Omental fat pad (tissue), 4 donors: ENCODE results near the gene POLR2M. TPM values are rescaled to one million over a fixed set of nuclear protein-coding genes. Genes with fewer than 3 reads are reported as not detected.

Experiments
- ATAC-seq: fragments of 150-250 bp; one replicate; pipeline ENCODE4 v1.9.1; 2016; ENCODE audit warnings: mild to moderate bottlenecking, moderate library complexity; ENCODE audit not compliant: low FRiP score
- DNase-seq: peaks from one replicate; pipeline ENCODE4 v3.0.0-alpha.2; 2019; ENCODE audit warnings: low spot score
- total RNA-seq, 4 donors: library from RNA; depleted of rRNA; stranded (reverse); fragments of >200 nt; gene quantifications; one replicate each; pipeline ENCODE4 v1.1.0, GENCODE V29; 2016
- TF ChIP-seq, protein P1 (sequence below), 3 donors: fragments of 450-650 bp; IDR thresholded peaks; one replicate each; pipeline ENCODE4 v1.5.1; 2016 to 2017; ENCODE audit warnings: antibody characterized with exemption in 3 of 3, mild to moderate bottlenecking in 3 of 3, moderate library complexity in 2 of 3

POLR2M gene
- 100 to 1,000 TPM in 2 of 4 donors, 10 to 100 TPM in 2; 60.4 to 186 (median 90.5) TPM for total RNA-seq

GRCh38 chr15:57706405-57707209 lies at the start of gene POLR2M:
POLR2M (plus strand) TSS chr15:57706714; CDS start chr15:57706843, 129 bp downstream.
- peak; percentile 96 for ATAC-seq
- TF ChIP-seq, protein P1, sequence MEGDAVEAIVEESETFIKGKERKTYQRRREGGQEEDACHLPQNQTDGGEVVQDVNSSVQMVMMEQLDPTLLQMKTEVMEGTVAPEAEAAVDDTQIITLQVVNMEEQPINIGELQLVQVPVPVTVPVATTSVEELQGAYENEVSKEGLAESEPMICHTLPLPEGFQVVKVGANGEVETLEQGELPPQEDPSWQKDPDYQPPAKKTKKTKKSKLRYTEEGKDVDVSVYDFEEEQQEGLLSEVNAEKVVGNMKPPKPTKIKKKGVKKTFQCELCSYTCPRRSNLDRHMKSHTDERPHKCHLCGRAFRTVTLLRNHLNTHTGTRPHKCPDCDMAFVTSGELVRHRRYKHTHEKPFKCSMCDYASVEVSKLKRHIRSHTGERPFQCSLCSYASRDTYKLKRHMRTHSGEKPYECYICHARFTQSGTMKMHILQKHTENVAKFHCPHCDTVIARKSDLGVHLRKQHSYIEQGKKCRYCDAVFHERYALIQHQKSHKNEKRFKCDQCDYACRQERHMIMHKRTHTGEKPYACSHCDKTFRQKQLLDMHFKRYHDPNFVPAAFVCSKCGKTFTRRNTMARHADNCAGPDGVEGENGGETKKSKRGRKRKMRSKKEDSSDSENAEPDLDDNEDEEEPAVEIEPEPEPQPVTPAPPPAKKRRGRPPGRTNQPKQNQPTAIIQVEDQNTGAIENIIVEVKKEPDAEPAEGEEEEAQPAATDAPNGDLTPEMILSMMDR (IDR thresholded peaks at IDR 0.05): no peak
- peak; percentile 93 for DNase-seq

DNA sequence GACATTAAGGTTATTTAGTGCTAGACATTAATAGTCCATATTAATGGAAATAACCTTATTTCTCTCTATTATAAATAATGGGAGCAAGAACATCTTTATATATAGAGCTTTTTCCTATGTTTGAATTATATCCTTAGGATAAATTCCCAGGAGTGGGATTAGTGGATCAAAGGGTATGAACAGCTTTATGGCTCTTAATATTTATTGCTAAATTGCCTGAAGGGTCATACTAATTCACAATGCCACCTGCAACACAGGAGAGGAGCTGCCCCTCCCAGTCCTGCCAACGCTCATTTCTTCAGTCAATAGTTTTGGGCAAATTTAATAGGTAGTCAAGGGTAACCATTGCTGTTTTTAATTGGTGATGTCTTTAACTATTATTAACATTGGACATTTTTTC lies 48.9 kb upstream of the POLR2M start:
- DNase-seq (no peak), ATAC-seq (no peak)
- TF ChIP-seq, protein P1 (IDR thresholded peaks at IDR 0.05): no peak

DNA sequence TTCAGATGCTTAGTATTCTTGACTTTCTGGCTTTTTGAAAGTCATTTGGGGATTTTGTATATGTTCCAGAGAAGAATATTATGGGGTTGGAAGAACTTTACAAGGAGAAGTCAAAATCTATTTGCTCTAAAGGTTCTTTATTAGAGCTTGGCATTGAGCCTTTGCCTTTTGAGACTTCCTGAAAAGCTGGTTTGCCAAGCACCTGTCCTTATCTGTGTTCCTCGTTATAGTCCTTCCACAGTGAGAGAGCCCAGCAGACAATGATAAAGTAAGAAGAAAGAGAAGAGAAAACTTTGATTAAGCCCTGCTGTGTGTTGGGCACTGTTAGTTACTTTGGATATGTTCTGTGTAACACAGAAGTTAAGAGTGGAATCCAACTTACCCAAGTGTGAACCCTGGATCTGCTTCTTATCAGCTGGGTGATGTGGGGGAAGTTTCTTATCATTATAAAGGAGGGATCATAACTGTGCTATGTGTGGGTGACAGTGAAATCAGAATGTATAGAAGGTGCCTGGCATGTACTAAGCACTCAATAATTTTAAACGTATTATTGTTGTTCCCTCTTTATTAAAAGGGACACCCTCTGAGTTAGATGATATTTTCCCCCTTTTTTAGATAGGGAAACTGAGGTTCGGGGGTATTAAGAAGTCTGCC lies 44.3 kb upstream of the POLR2M start:
- no peak for ATAC-seq
- TF ChIP-seq, protein P1 (IDR thresholded peaks at IDR 0.05): no peak
- no peak for DNase-seq

DNA sequence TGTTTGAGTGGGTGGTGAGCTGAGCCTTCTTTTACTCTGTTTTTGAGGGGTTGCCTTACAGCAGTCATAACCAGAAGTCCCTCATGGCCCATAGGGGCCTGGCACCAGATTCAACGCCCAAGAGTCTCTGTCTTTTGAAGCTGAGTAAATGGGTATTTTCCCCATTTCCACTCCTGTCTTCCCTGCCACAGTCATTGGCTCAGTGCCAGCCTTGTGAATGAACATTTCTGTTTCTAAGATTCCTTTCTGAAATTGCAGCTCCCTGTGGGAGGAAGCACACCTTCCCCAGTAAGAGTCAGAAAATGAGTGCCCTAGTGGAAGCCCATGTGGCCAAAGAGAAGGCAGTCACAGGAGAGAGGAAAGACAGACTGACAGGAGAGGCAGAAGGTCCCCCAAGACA lies 43.7 kb upstream of the POLR2M start:
- no peak for DNase-seq
- TF ChIP-seq, protein P1 (IDR thresholded peaks at IDR 0.05): no peak
- no peak for ATAC-seq

DNA sequence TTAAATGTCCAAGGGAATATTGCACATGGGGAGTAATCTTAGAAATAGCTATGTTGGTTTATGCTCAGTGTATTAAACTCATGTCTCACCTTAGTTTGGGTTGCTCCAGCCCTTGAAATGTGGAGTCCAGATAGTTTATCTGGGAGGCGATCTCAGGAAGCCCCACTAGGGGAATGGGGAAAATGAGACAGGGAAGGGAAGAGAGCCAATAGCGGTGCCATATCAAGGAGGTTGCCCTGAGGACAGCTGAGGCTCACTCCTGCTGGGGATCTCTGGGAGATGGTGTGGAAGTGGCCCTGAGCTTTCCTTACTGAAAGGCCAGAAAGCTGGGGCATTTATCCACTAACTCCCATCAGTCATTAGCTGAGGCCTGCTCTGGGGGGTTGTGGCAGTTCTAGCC lies 43.3 kb upstream of the POLR2M start:
- TF ChIP-seq, protein P1 (IDR thresholded peaks at IDR 0.05): no peak
- ATAC-seq: no peak
- no peak for DNase-seq

- TF ChIP-seq, protein P1 (IDR thresholded peaks at IDR 0.05): no peak
Observed at GRCh38 chr15:57665194-57665593, 41.3 kb upstream of the POLR2M start.

More at GRCh38 chr15:57665194-57665593, 41.3 kb upstream of the POLR2M start:
- no peak for DNase-seq
- no peak for ATAC-seq
